GM21723 (cell line): Measurements from ENCODE around the gene ZNF777.
"Not testable (repeated sequence)": the region's sequence is repeated elsewhere in the genome, so short reads cannot be mapped to it uniquely, and the experiment has no call there.

Experiments used
- ATAC-seq: cut with Tn5 transposase; IDR thresholded peaks from one replicate; pipeline ENCODE4 v1.9.1; 2021; ENCODE audit warnings: mild to moderate bottlenecking, moderate library complexity; ENCODE audit not compliant: unreplicated experiment

ZNF777 gene

GRCh38 chr7:149460493-149461277 lies at the start of gene ZNF777:
ZNF777 (minus strand) TSS chr7:149461062; CDS start chr7:149456022, 5,040 bp downstream.
- ATAC-seq, result peak; percentile 96

DNA sequence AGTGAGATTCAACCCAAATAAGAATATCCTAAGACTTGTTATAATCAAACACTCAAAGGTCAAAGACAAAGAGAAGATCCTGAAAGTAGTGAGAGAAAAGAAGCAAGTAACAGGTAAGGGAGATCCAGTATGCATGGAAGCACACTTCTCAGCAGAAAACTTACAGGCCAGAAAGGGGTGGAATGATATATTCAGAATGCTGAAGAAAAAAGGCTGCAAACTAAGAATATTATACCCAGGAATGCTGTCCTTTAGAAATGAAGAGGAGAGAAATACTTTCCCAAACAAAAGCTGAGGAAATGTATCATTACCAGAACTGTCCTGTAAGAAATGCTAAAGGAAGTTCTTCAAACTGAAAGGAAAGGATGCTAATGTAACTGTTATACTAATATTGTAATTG lies 49.4 kb upstream of the ZNF777 start:
- no peak for ATAC-seq

- ATAC-seq, result no peak
These were observed 48.9 kb upstream of the ZNF777 start for GRCh38 chr7:149509774-149510173.

DNA sequence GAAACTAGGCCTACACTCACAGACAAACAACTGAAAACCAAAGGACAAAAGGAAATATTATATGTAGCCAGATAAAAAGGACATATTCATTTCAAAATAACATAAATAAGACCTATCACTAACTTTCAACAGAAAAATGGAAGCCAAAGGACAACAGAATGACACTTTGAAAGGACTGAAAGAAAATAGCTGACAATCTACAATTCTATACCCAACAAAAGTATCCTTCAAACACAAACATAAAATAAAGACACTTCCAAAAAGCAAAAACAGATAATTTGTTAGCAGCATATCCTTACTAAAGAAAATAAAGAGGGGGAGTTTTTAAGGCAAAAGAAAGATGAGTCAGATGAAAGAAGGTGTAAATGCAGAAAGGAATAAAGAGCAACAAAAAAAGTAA lies 44.7 kb upstream of the ZNF777 start:
- ATAC-seq, result no peak

DNA sequence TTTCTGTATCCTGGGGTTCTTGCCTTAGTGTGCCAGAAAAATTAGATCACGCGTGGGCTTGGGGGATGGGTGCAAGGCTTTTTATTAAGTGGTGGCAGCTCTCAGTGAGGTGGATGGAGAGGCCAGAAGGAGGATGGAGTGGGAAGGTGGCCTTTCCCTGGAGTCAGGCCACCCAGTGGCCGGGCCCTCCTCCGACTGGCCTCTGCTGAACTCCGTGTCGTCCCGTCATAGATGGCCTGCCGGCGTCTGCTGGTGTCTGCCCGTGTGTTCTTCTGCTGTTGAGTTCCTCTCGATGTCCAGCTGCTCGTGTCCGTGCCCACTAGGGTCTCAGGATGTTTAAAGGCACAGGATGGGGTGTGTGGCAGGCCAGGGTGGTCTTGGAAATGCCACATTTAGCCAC lies 40.8 kb upstream of the ZNF777 start:
- ATAC-seq, result no peak

DNA sequence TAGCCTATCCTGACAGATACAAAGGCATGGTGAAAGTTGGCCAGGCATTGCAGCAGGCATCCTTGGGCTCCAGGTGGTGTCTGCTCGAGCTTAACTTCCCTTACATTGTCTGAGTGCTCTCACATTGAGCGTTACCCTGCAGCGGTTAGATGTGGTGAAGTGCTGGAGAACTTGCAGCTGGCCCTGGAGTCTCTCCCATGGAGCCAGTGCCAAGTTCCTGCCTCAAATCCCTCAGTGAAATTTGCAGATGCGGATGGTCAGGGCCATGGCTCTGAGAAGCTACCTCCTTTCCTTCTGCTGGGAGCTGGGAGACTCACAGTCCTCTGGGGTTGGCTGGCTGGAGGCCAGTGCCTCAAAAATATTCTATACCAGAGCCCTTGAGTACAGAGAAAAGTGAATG lies 40.0 kb upstream of the ZNF777 start:
- ATAC-seq, result no peak

GRCh38 chr7:149500201-149500600 lies 39.3 kb upstream of the ZNF777 start:
- ATAC-seq, result no peak

- ATAC-seq, result no peak
These were observed 37.9 kb upstream of the ZNF777 start for GRCh38 chr7:149498811-149499210.

- peak; percentile 95 for ATAC-seq
These were observed 36.8 kb upstream of the ZNF777 start, which contains the start of gene ZNF746 for GRCh38 chr7:149497467-149498261. ZNF746 (minus strand) TSS chr7:149497809; CDS start chr7:149497536, 273 bp downstream.

DNA sequence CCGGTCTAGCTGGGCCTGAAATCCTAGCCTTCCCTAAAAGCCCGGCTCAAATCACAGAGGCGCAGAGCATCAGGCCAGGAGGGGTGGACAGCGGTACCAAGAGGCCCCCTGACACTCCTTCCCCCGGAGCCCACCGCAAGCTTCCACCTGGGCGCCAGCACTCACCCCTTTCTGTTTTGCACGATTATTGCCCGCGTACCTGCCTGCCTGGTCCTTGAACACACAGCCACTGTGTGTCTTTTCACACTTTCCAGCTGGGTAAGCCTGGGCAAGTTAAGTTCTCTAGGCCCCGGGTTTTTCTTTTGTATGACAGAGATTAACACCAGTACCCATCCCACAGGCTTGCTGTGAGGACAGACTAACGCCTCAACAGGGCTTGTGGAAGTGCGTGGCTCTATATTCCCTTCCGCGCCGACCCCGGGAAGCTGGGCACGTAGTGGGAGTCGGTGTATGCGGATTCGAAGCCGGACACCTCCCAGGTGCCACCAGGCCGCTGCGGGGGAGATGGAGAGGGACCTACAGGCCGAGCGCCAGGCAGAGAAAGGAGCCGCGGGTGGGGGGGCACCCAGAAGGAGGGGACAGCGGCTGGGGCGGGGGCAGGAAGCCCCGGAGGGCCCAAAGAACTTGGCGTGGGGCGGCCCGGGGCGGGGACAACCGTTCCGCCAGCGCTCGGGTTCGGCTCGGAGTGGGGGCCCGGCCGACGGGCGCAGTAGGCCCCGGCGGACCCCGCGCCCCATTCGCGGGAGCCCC lies 36.0 kb upstream of the ZNF777 start:
- peak; percentile 39 for ATAC-seq

DNA sequence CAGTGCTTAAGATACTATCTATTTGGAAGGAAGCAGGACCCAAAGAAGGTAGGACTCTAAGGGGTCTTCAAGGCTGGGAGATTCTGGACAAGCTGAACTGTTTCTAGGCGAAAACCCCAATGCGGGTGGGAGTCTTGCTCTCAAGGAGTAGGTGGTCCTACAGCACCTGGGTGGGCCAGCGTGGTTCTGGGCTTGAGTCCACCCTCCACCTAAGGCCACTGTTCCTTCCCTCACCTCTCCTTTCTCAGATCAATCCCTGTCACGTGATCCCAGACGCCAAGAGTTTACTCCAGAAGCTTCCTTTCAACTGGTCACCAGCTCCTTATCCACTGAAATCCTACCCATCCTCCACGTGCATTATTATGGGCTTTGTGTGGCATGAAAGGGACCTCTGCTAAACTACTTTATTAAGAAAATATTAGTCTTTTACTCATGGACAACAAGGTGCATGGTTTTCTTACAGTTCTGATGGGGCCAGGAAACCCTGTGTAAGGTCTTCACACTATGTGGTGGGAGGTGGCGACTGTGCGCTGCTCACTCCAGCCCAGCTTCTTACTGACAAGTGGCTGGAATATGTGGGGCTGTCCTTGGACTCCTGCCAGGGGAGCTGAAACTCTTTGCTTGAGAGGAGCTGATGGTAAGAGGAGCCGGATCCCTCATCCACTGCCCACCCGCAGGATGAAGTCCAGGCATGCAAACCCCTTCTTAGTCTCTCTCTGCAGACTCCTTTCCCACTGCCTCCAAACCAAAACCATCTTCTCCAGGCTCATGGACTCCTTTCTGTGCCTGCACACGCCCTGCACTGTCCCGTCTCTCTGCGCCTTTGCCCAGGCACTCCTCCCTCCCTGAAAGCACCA lies 35.2 kb upstream of the ZNF777 start:
- ATAC-seq, result no peak

DNA sequence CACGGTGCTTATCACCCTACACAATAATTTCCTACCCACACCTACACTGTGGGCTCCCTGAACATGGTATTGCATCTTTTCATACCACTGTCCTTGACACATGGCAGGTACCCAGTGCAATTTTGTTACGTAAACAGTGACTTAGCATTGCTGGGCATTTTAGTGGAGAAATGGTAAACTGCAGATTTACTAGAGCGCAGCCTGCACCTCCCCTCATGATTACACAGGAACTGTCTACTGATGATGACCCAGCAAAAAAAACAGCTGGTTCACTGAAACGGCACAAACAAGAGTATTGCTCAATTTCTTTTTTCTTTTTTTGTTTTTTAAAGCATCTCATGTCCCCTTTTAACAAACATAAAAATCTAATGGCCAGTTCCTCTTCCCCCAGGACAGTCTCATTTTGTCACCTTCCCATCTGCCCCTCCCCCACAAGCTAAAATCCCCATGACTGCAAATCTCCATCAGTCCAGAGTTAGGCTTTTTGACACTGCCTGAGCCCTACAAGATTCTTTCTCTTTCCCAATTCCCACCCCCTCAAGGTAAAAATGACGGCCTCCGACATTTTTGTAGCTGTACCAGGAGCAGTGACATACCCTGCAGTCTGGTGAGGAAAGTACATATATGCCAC lies 34.0 kb upstream of the ZNF777 start:
- ATAC-seq, result no peak

GRCh38 chr7:149493975-149494374 lies 33.1 kb upstream of the ZNF777 start:
- not testable (repeated sequence) for ATAC-seq

DNA sequence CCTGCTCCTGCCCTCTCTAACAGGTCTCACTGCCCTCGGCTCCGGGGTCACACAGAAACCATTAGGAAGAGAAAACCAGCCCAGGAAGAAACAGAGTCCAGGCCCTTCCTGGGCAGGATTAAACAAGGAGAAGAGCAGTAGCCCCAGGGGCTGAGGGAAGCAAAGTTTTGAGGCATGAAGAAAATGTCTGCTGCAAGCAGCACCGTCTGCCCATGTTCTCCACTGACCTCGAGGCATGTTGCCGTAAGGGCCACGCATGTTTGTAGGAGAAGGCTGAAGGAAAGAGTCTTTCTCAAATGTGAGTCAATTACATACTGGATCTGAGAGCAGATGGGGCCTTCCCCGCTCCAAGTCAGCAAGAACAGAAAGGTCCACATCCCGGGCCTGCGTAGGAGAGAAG lies 32.5 kb upstream of the ZNF777 start:
- no peak for ATAC-seq

DNA sequence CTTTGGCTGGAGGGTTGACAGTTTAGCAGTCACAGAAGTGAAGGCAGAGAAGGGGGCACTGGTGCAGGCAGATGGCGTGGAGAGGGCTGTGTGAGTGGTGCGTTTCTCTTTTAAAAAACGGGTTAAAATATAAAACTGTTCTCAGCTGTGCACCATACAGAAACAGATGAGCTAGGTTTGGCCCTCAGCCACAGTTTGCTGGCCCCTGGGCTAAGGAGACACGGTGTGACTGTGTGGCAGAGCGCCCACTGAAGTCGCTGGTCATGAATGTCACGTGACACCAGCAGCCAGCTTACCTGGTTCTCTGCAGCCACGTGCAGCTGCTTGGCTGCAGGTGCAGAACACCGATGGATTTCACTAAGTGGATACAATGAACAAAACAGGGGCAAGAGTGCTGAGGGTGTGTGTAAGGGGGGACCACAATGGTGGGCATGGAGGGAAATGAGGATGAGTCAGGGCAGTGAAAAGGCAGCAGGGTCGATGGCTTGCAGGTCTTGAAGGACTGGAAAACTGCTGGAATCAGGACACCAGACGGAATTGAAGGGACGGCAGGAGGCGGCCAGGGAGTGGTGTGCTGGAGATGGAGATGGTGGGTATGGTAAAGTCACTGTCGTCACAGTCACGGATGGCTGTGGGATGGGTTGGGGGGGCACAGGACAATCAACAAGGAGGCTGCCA lies 29.4 kb upstream of the ZNF777 start:
- no peak for ATAC-seq

DNA sequence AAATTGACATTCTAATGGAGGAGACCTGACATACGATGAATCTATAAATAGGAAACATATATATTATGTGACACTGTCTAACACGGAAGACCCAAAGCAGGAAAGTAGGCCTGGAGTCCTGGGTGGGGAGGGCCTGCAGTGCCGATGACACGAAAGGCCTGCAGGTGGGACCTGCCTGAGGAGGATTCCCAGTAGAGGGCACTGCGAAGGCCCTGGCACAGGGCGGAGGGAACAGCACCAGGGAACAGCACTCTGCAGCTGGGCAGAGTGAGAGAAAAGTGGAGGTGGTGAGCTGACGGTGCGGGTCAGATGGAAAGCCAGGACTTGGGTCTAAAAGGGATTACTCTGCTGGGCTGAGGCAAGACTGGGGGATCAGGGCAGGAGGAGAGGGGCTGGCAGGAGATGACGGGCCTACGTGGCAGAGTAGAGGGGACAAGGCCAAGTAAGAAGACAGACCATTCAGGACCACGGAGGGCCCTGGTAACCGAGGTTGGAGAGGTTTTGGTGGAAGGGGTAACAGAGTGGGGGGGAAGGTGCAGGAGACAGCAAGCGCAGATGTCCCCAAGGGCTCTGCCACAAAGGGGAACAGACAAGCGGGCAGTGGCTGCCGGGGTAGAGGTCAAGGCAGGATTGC lies 28.6 kb upstream of the ZNF777 start:
- no peak for ATAC-seq

DNA sequence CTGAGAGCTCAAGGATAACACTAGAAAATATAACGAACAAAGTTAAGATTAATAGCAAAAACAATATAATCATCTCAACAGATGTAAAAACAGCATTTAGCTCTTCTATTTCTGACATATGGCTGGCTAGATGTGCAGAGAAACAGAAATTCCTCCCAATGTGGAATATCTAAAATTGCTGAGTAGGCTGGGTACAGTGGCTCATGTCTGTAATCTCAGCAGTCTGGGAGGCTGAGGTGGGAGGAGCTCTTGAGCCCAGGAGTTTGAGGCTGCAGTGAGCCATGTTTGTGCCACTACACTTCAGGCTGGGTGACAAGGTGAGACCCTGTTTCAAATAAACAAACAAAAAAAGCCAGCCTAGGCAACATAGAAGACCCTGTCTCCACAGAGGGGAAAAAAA lies 18.7 kb upstream of the ZNF777 start:
- no peak for ATAC-seq

DNA sequence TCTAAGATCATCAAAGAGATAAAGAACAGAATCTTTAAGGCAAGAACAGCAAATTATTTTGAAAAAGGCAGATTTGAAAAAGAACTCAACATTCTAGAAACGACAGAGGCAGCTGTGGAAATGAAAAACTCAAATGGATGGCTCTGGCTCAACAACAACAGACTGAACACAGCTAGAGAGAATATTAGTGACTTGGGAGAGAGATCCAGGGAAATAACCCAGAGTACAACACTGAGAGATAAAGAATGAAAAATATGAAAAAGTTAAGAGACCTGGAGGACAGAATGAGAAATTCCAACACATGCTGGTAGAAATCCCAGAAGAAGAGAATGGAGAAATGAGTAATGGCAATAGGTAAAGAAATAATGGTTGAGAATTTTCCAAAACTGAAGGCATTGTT lies 17.9 kb upstream of the ZNF777 start:
- ATAC-seq, result no peak
